HG03095 (cell line): ENCODE data around the gene TFCP2.

Experiments used
- ATAC-seq: cut with Tn5 transposase; IDR thresholded peaks from one replicate; pipeline ENCODE4 v1.9.1; 2021; ENCODE audit warnings: moderate library complexity; ENCODE audit not compliant: unreplicated experiment

Gene TFCP2

GRCh38 chr12:51197736-51198567 is 25.0 kb upstream of the TFCP2 start:
- no peak for ATAC-seq

- no peak for ATAC-seq
Observed at GRCh38 chr12:51196547-51196946, 23.6 kb upstream of the TFCP2 start.

DNA sequence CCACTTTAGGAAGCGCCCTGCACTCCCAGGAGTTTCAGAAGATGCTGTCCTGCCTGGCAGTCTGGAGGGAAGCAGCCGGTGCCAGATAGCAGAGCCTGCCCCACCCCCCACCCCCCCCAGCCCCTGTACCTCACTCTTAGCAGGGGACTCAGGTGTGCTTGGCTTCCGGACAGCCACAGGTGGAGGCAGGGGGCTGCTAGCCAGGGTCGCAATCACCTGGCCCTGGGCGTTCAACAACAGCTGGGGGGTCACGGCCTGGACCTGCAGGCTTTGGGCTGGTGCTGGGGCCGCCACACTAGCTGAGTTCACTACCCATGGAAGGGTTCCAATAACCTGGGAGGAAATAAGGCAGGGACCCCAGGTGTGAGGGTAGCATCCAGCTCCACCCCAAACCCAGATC is 22.9 kb upstream of the TFCP2 start:
- no peak for ATAC-seq

- ATAC-seq, result no peak
Observed at GRCh38 chr12:51192284-51192671, 19.3 kb upstream of the TFCP2 start.

GRCh38 chr12:51191516-51192283 is 18.8 kb upstream of the TFCP2 start:
- ATAC-seq, result no peak

DNA sequence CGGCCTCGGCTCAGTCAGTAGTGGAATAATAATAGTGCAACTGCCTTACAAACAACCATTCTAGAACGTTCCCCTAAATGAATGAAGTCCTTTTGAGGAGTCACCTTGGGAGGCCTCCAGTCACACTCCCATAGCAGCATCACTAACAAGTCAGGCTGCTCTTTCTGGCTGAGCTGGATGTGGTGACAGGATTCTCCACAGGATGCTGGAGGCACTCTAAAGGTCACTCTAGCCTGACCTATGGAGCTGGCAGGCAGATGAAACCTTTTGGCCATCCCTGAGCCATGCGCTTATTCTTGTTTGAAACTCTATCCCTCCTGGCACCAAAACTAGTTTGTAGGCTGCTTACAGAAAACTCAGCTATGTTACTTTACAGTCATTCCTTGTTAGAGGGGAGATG is 17.9 kb upstream of the TFCP2 start:
- ATAC-seq, result no peak

GRCh38 chr12:51189790-51190355 is 16.9 kb upstream of the TFCP2 start:
- ATAC-seq, result no peak

GRCh38 chr12:51188359-51189051 is 15.6 kb upstream of the TFCP2 start:
- ATAC-seq, result peak; percentile 53

DNA sequence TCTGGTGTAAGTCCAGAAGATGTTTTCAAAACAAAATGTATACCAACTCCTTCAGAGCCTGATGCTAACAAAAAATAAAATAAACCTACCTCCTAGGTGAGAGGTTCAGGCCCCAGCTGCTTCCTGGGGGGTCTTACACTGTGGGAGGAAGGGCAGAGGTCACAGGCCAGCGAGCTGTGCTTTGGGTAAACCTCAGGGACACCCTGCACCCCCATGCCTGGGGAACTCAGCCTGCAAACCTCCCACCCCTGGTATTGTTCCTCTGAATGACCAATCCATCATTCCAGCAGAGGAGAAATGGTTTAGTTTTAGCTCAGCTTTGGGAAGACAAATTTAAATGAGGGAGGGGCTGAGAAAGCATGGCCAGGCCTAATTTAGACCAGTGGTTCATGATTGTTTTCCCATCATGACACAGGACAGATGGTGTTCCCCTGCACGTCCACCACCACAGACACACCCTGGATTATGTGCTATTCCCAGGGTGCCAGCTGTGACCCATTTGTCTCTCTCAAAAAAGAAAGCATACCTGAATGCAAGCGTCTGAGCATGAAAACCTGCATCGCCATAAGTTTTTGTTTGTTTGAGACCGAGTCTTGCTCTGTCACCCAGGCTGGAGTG is 14.5 kb upstream of the TFCP2 start:
- no peak for ATAC-seq

GRCh38 chr12:51186465-51187085 is 13.6 kb upstream of the TFCP2 start:
- ATAC-seq, result no peak

DNA sequence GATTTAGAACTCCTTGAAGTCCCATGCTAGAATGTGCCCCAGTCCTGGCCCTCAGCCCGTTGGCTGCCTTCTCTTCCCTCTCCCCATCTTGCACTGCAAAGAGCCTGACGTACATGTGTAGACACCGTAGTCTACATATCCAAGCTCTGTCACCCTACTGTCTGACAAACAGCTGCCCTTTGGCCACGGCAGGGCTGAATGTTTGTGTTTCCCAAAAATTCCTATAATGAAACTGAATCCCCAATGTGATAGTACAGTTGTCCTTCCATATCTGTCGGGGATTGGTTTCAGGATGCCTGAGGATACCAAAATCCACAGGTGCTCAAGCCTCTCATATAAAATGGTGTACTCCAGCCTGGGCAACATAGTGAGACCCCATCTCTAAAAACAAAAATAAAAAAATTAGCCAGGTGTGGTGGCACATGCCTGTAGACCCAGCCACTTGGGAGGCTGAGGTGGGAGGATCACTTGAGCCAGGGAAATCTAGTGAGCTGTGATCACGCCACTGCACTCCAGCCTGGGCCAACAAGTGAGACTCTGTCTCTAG is 12.3 kb upstream of the TFCP2 start:
- ATAC-seq, result no peak

DNA sequence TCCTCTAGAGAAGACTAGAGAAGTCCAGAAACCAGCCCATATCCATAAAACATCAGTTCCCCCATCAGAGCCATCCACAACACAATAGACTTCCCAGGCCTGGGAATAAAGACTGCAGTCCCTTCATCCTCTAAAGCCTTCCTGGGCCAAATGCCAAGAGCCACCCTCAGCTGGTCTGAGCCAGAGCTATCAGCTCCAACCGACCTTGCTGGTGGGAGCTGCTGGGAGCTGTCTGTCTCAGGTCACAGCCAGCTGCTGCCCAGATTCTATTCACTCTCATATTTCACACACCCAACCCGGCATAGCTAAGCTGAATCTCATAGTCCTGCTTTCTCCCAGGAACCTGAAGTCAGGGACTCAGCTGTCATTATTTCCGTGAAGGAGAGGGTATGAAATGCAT is 10.9 kb upstream of the TFCP2 start:
- ATAC-seq, result no peak

DNA sequence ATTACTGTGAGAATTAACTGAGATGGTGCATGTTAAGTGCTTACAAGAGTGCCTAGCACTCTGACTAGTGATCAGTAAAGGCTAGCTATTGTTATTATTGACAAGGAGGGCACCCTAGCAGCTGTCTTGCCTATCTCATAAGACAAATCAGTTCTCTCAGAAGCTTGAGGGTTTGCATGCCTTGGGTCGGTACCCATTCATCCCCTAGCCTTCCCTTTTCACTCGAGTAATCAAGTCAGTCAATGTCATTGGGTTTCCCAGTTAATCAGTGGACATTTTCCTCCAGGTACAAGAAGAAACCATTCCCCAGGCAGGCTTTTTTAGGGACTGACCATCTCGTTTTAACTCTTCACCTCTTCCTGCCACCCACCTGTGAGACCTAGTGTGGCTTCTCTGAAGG is 10.4 kb upstream of the TFCP2 start:
- ATAC-seq, result no peak

DNA sequence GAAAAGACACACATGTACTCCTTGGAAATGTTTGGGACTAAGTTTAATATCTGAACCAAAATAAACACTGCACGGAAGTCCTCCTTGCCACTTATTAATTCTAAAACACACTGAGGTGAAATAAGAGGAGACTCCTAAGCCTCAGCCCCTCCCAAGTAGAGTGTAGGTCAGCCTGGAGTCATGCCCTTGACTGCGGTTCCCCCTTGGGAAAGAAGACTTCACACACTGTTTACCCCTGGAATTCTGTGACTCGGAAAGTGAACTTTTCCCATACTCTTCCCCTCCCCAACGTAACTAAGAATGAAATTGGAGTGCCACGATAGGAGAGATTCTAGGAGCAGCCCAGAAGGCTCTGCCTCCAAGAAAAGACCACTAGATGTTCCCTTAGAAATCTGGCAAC is 8.6 kb upstream of the TFCP2 start:
- no peak for ATAC-seq

- ATAC-seq, result no peak
Observed at GRCh38 chr12:51177897-51178296, 5.0 kb upstream of the TFCP2 start.

DNA sequence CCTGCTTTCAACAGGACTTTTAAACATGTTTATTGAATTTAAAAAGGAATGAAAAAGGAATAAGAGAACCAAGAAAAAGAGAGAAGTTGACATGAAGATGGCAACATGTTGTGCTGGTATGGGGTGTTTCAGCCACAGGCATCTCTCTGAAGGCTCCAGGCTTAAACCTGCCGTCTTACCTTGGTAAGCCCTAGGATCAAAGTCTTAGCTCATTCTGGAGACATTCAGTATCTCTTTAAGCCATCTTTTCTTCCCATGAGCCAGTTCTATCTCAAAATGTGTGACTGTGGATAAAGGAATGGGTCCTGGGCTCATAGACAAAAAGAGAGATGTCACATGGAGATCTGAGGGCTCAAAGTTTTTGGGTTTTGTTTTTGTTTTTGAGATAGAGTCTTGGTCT is 1.6 kb upstream of the TFCP2 start:
- no peak for ATAC-seq

- peak; percentile 15 for ATAC-seq
Observed at GRCh38 chr12:51171884-51172514, 936 bp downstream of the TFCP2 start.

DNA sequence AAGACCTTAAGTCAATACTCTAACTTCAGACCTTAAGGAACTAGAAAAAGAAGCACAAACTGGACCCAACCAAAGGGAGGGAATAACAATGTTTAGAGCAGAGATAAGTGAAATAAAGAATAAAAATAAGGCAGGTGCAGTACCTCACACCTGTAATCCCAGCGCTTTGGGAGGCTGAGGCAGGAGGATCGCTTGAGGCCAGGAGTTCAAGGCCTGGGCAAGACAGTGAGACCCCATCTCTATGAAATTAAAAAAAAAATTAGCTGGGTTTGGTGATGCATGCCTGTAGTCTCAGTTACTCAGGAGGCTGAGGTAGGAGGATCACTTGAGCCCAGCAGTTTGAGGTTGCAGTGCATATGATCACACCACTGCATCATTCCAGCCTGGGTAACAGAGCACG is 9.1 kb downstream of the TFCP2 start:
- ATAC-seq, result no peak

GRCh38 chr12:51162217-51162616 is 10.7 kb downstream of the TFCP2 start:
- ATAC-seq, result no peak
